NCI-H2227 treated with DMSO at 0.1 percent for 48 hours (cell line): Measurements from ENCODE around the gene CAMK1D.
A peak's percentile ranks its signal among the peaks of the same experiment; 100 is the strongest.

Experiments
- DNase-seq: peaks from one replicate; lab custom pipeline; 2025; lab: John Stamatoyannopoulos, UW

The CAMK1D gene

GRCh38 chr10:12499076-12499986, 150.0 kb downstream of the CAMK1D start:
- DNase-seq = no peak

GRCh38 chr10:12500381-12501303, 151.3 kb downstream of the CAMK1D start:
- no peak for DNase-seq

- DNase-seq = no peak
Observed at GRCh38 chr10:12501324-12501723, 152.0 kb downstream of the CAMK1D start.

- DNase-seq = no peak
Observed at GRCh38 chr10:12501841-12502525, 152.6 kb downstream of the CAMK1D start.

GRCh38 chr10:12502526-12503274, 153.4 kb downstream of the CAMK1D start:
- DNase-seq = no peak

GRCh38 chr10:12503311-12503710, 154.0 kb downstream of the CAMK1D start:
- no peak for DNase-seq

GRCh38 chr10:12504176-12504575, 154.8 kb downstream of the CAMK1D start:
- no peak for DNase-seq

GRCh38 chr10:12504628-12505027, 155.3 kb downstream of the CAMK1D start:
- DNase-seq = no peak

GRCh38 chr10:12505683-12506082, 156.3 kb downstream of the CAMK1D start:
- no peak for DNase-seq

- no peak for DNase-seq
Observed at GRCh38 chr10:12507165-12507850, 158.0 kb downstream of the CAMK1D start.

- no peak for DNase-seq
Observed at GRCh38 chr10:12508165-12508564, 158.8 kb downstream of the CAMK1D start.

- DNase-seq = no peak
Observed at GRCh38 chr10:12509016-12509793, 159.9 kb downstream of the CAMK1D start.

- no peak for DNase-seq
Observed at GRCh38 chr10:12509794-12510100, 160.4 kb downstream of the CAMK1D start.

GRCh38 chr10:12510501-12510941, 161.2 kb downstream of the CAMK1D start:
- no peak for DNase-seq

- no peak for DNase-seq
Observed at GRCh38 chr10:12510984-12511383, 161.6 kb downstream of the CAMK1D start.

- no peak for DNase-seq
Observed at GRCh38 chr10:12511651-12512050, 162.3 kb downstream of the CAMK1D start.

- DNase-seq = no peak
Observed at GRCh38 chr10:12512332-12513002, 163.1 kb downstream of the CAMK1D start.

GRCh38 chr10:12513003-12513365, 163.6 kb downstream of the CAMK1D start:
- DNase-seq = no peak

- peak; percentile 53 for DNase-seq
Observed at GRCh38 chr10:12513775-12514673, 164.7 kb downstream of the CAMK1D start.
